PFSK-1 (cell line): ENCODE measurements around the gene PREX1.

ENCODE experiments used
- FOXP2 ChIP-seq: optimal IDR thresholded peaks from 2 replicates; pipeline ENCODE3; 2011; ENCODE audit warnings: borderline replicate concordance, control low read depth, inconsistent platforms; ENCODE audit not compliant: insufficient read depth; ENCODE audit errors: extremely low read length, extremely low read depth
- POLR2AphosphoS5 ChIP-seq: IDR thresholded peaks from 2 replicates; pipeline ENCODE4 v1.6.1; 2012; ENCODE audit warnings: low read depth, mild to moderate bottlenecking, control low read depth, low read length, moderate library complexity
- SIN3A ChIP-seq: IDR thresholded peaks from 2 replicates; pipeline ENCODE4 v1.6.1; 2012; ENCODE audit warnings: mild to moderate bottlenecking, low read length, moderate library complexity, borderline replicate concordance; ENCODE audit not compliant: insufficient read depth
- TAF1 ChIP-seq: IDR thresholded peaks from 2 replicates; pipeline ENCODE4 v1.6.1; 2012; ENCODE audit warnings: low read length, control low read depth, borderline replicate concordance; ENCODE audit not compliant: insufficient read depth
- TF ChIP-seq, protein P1 (sequence below), 2 experiments: IDR thresholded peaks; 2 replicates each; pipeline versions ENCODE4 v1.6.1 to v1.8.0; 2011 to 2012; ENCODE audit warnings: low read depth in 2 of 2, low read length in 2 of 2, control low read depth in 1 of 2, inconsistent platforms in 1 of 2, mild to moderate bottlenecking in 1 of 2, moderate library complexity in 1 of 2; ENCODE audit not compliant: insufficient read depth in 1 of 2

DNA sequence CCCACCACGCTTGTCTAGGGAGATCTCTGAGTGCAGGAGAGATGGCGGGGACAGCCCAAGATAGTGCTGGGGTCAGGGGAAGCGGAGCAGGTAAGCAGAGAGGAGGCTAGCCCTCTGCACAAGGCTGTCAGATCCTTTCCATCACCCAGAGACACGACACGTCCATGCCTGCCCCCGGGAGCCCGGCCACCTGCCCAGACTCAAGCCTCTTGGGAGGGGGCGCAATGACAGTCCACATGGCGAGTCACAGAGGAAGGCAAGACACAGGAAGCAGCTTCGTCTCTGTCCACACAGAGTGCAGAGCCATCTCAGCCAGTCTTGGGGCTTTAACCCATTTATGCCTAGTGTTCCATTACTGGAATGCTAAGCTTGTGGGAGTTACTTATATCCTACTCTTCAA, 78.4 kb downstream of the PREX1 start:
- TF ChIP-seq TAF1 (no peak), FOXP2 (no peak), POLR2AphosphoS5 (no peak), SIN3A (no peak)
- TF ChIP-seq, protein P1, sequence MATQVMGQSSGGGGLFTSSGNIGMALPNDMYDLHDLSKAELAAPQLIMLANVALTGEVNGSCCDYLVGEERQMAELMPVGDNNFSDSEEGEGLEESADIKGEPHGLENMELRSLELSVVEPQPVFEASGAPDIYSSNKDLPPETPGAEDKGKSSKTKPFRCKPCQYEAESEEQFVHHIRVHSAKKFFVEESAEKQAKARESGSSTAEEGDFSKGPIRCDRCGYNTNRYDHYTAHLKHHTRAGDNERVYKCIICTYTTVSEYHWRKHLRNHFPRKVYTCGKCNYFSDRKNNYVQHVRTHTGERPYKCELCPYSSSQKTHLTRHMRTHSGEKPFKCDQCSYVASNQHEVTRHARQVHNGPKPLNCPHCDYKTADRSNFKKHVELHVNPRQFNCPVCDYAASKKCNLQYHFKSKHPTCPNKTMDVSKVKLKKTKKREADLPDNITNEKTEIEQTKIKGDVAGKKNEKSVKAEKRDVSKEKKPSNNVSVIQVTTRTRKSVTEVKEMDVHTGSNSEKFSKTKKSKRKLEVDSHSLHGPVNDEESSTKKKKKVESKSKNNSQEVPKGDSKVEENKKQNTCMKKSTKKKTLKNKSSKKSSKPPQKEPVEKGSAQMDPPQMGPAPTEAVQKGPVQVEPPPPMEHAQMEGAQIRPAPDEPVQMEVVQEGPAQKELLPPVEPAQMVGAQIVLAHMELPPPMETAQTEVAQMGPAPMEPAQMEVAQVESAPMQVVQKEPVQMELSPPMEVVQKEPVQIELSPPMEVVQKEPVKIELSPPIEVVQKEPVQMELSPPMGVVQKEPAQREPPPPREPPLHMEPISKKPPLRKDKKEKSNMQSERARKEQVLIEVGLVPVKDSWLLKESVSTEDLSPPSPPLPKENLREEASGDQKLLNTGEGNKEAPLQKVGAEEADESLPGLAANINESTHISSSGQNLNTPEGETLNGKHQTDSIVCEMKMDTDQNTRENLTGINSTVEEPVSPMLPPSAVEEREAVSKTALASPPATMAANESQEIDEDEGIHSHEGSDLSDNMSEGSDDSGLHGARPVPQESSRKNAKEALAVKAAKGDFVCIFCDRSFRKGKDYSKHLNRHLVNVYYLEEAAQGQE (IDR thresholded peaks at IDR 0.05; ENCODE audit: insufficient read depth in 1 of 2, low read depth in 2 of 2, low read length in 2 of 2) = no peak
